ENCODE results near the gene TRPM8.

Gene TRPM8

DNA sequence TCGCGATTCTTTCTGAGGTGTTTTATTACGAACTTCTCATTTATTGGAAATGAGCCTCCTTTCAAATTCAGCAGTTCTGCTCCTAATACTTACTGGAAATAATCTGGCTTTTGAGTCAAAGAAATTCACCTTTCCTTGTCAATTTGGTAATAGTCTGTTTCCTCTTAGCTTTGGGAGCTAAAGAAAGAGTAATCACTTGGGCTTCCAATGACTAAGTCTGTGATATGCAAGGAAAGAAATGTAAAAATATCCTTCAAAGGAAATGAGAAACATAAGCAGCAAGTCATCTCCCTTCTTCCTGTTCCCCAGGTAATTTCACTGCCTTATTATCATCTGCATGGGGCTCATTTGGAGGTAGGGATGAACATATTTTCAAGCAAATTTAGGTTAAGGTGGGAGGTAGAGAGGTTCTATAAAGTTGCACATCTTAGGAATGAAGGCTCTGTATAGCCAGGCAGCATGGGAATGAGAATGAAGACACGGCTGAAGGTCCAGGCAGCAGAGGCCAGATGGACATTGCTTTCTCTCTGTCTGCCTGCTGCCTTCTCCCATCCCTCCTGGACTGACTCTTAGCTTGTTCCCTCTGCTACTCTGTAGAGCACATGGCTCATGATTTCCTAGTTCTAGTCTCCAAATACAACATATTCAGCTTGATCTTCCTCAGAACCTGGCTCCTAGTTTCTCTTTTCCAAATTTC lies 134.3 kb downstream of the TRPM8 start:
- Histone ChIP-seq H3K27me3 (replicated peaks) (no peaks in the 10 kb centered on the region), H3K36me3 (replicated peaks) (no peaks in the 10 kb centered on the region), H3K4me3 (ENCODE audit: low read depth, low read length) (no peak overlapping the region), H3K27ac (no peak overlapping the region)
- TF ChIP-seq, protein P1, sequence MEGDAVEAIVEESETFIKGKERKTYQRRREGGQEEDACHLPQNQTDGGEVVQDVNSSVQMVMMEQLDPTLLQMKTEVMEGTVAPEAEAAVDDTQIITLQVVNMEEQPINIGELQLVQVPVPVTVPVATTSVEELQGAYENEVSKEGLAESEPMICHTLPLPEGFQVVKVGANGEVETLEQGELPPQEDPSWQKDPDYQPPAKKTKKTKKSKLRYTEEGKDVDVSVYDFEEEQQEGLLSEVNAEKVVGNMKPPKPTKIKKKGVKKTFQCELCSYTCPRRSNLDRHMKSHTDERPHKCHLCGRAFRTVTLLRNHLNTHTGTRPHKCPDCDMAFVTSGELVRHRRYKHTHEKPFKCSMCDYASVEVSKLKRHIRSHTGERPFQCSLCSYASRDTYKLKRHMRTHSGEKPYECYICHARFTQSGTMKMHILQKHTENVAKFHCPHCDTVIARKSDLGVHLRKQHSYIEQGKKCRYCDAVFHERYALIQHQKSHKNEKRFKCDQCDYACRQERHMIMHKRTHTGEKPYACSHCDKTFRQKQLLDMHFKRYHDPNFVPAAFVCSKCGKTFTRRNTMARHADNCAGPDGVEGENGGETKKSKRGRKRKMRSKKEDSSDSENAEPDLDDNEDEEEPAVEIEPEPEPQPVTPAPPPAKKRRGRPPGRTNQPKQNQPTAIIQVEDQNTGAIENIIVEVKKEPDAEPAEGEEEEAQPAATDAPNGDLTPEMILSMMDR (IDR thresholded peaks at IDR 0.05; ENCODE audit: low read depth, low read length, missing control alignments), result no peak
- DNase-seq, result no peak
- in situ Hi-C loops (cut with HindIII; ENCODE audit: low pct_ligation_motif_present, low sequenced_read_pairs), result no loop called here

DNA sequence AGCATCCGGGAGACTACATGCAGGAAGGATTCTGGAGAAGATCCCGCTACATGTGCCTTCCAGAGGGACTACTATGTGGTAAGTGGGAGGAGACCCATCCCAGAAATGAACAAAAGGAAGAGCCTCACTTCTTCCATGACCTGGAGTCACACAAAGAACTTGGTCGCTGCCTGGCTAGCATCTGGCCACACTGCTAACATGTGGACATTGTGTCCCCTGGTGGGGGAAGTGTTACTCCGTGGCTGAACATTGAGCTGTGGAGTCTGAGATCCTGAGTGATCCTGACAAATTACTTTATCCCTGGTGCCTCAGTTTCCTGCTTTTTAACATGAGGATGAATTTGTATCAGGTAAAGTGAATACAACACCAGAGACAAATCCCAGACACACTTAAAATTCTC lies 141.7 kb downstream of the TRPM8 start:
- no peaks in the 10 kb centered on the region for H3K27me3 ChIP-seq (replicated peaks)
- TF ChIP-seq, protein P1 (IDR thresholded peaks at IDR 0.05; ENCODE audit: low read depth, low read length, missing control alignments), result no peak
- H3K27ac ChIP-seq, result no peak overlapping the region
- H3K4me3 ChIP-seq (ENCODE audit: low read depth, low read length), result no peak overlapping the region
- H3K36me3 ChIP-seq (replicated peaks), result no peaks in the 10 kb centered on the region
- in situ Hi-C loops (cut with HindIII; ENCODE audit: low pct_ligation_motif_present, low sequenced_read_pairs), result no loop called here
- DNase-seq, result no peak

DNA sequence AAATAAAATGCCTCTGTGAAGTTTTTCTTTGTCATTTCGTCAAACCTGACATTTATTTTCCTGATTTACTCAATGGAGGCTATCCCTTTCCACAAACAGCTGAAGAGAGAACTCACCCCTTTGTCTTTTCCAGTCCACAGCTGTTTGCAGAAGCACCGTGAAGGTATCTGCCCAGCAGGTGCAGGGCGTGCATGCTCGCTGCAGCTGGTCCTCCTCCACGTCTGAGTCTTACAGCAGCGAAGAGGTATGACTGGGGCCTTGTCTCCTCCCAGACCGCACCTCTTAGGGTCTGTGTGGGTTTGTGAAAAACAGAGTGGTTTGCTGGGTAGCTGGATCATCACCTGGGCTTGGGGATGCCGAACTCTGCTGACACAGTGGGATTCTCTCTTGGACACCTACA lies 143.1 kb downstream of the TRPM8 start:
- H3K27me3 ChIP-seq (replicated peaks), result no peaks in the 10 kb centered on the region
- no peak for DNase-seq
- TF ChIP-seq, protein P1 (IDR thresholded peaks at IDR 0.05; ENCODE audit: low read depth, low read length, missing control alignments), result no peak
- H3K36me3 ChIP-seq (replicated peaks), result no peaks in the 10 kb centered on the region
- in situ Hi-C loops (cut with HindIII; ENCODE audit: low pct_ligation_motif_present, low sequenced_read_pairs), result no loop called here
- no peak overlapping the region for H3K4me3 ChIP-seq (ENCODE audit: low read depth, low read length)
- H3K27ac ChIP-seq, result no peak overlapping the region

DNA sequence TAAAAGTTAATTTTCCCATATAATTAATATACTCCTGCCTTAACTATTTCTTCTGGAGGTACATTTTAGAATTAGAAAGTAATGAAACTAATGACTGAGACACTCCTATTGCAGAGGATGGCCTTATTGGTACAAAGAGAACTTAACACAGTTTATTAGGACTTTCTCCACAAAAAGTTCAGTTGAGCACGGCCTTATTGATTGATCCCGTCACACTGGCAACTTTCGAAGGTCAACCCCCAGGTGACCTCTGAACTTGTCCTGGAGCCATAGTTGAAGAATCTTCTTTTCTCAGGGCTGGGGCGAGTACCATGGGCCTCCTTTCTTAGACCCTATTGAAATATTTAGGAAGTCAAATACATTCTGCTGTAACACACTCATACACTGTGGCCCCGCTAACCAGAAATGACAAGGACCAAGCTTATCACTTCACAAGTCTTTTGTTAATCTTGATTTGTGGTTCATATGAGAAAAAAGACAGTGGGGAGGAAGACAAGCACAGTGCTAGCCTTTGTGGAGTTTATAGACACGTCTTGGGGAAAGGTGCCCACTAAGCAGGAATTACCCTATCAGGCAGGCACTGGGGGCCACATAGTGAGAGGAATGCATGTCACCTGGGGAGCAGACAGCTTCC lies 144.6 kb downstream of the TRPM8 start:
- in situ Hi-C loops (cut with HindIII; ENCODE audit: low pct_ligation_motif_present, low sequenced_read_pairs), result no loop called here
- H3K27ac ChIP-seq, result no peak overlapping the region
- TF ChIP-seq, protein P1 (IDR thresholded peaks at IDR 0.05; ENCODE audit: low read depth, low read length, missing control alignments), result no peak

DNA sequence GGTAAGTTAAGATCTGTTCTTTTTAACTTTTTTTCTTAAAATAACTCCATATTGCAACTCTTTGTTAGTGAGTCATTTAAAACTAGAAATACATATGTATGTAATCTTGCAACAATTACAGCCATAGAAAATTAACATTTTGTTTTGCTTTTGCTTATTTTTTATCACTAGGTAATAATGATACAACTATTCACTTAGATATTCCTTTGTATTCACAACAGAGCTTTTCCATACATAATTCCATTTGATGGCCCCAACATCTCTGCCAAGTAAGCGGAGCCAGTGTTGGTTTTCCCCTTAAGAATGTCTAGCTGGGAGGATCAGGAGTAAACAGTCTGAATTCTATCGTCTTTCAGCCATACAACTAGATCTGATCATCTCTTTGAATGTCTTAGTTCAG lies 149.4 kb downstream of the TRPM8 start:
- DNase-seq, result no peak
- no peak overlapping the region for H3K27ac ChIP-seq
- in situ Hi-C loops (cut with HindIII; ENCODE audit: low pct_ligation_motif_present, low sequenced_read_pairs), result no loop called here
- TF ChIP-seq, protein P1 (IDR thresholded peaks at IDR 0.05; ENCODE audit: low read depth, low read length, missing control alignments), result no peak
- no peaks in the 10 kb centered on the region for H3K36me3 ChIP-seq (replicated peaks)
- no peak overlapping the region for H3K4me3 ChIP-seq (ENCODE audit: low read depth, low read length)
- no peaks in the 10 kb centered on the region for H3K27me3 ChIP-seq (replicated peaks)

More for the DNA sequence above, 144.6 kb downstream of the TRPM8 start:
- no peak for DNase-seq
- Histone ChIP-seq H3K36me3 (replicated peaks) (no peaks in the 10 kb centered on the region), H3K4me3 (ENCODE audit: low read depth, low read length) (no peak overlapping the region), H3K27me3 (replicated peaks) (no peaks in the 10 kb centered on the region)
